Natural killer cell treated with Interleukin-12 subunit alpha and Interleukin-12 subunit beta and Interleukin-15 and Interleukin-18, amount 100 ng/mL, for 72 hours (primary cell): ENCODE measurements around the gene ABCB11. TPM values are rescaled to one million over a fixed set of nuclear protein-coding genes. Genes with fewer than 3 reads are reported as not detected.
"Not testable (repeated sequence)": the region's sequence is repeated elsewhere in the genome, so short reads cannot be mapped to it uniquely, and the experiment has no call there.

Experiments used
- ATAC-seq, 2 donors: fragments of 150-1000 bp; cut with Tn5 transposase in 1 of 2; sonication (Bioruptor Pico), chemical (Tn5 transposase) in 1 of 2; 2 replicates each; pipeline ENCODE4 v1.10.0; 2021
- DNase-seq: peaks from one replicate; pipeline ENCODE4 v3.0.0; 2022; ENCODE audit warnings: low spot score
- H3K27ac Mint-ChIP-seq, 2 donors: 1 replicate in 1 of 2; 2 replicates in 1 of 2; pipeline ENCODE4 v1.8.0; 2022; ENCODE audit warnings: mixed read lengths in 2 of 2, mild to moderate bottlenecking in 1 of 2, moderate library complexity in 1 of 2
- H3K27me3 Mint-ChIP-seq, 2 donors: 1 replicate in 1 of 2; 2 replicates in 1 of 2; pipeline ENCODE4 v1.8.0; 2022; ENCODE audit warnings: mixed read lengths in 2 of 2
- H3K36me3 Mint-ChIP-seq: one replicate; pipeline ENCODE4 v1.8.0; 2022; ENCODE audit warnings: mixed read lengths
- H3K4me1 Mint-ChIP-seq, 2 donors: 1 replicate in 1 of 2; 2 replicates in 1 of 2; pipeline ENCODE4 v1.8.0; 2022; ENCODE audit warnings: low read depth in 2 of 2, mixed read lengths in 2 of 2, mild to moderate bottlenecking in 1 of 2
- H3K4me3 Mint-ChIP-seq: one replicate; pipeline ENCODE4 v1.8.0; 2022; ENCODE audit warnings: mixed read lengths
- H3K9me3 Mint-ChIP-seq: 2 replicates; pipeline ENCODE4 v1.8.0; 2022; ENCODE audit warnings: mixed read lengths
- total RNA-seq, 2 donors: library from RNA; stranded (reverse); gene quantifications; one replicate each; pipeline ENCODE4 v1.2.3, GENCODE V29; 2022

Gene ABCB11
- total RNA-seq, 2 donors from 2014 or later = 0.06 TPM; not detected in 1

GRCh38 chr2:168889635-168890005 is 141.5 kb downstream of the ABCB11 start:
- DNase-seq = no peak
- peaks cover 9% of the 10 kb centered on the region in 2 donors for H3K27me3 Mint-ChIP-seq
- H3K27ac Mint-ChIP-seq = peak overlapping the region; percentile 71 to 76

GRCh38 chr2:168884975-168885374 is 146.1 kb downstream of the ABCB11 start:
- Mint-ChIP-seq H3K9me3 (no peaks in the 10 kb centered on the region), H3K27me3 (no peaks in the 10 kb centered on the region), H3K4me1 (peaks cover 3 to 20% of the 10 kb centered on the region in 2 donors), H3K36me3 (no peaks in the 10 kb centered on the region), H3K4me3 (no peak overlapping the region), H3K27ac (no peak overlapping the region)
- no peak for DNase-seq
- peak in 1 of 2 donors; percentile 59 for ATAC-seq

More at GRCh38 chr2:168889635-168890005, 141.5 kb downstream of the ABCB11 start:
- H3K4me3 Mint-ChIP-seq = peak overlapping the region; percentile 95
- no peaks in the 10 kb centered on the region for H3K9me3 Mint-ChIP-seq
- ATAC-seq = no peak
- peaks cover 7 to 17% of the 10 kb centered on the region in 2 donors for H3K4me1 Mint-ChIP-seq
- H3K36me3 Mint-ChIP-seq = no peaks in the 10 kb centered on the region

GRCh38 chr2:168882163-168882562 is 149.0 kb downstream of the ABCB11 start:
- H3K4me1 Mint-ChIP-seq = peaks cover 4 to 20% of the 10 kb centered on the region in 2 donors
- not testable (repeated sequence) for H3K27me3 Mint-ChIP-seq, H3K4me3 Mint-ChIP-seq, H3K36me3 Mint-ChIP-seq, H3K9me3 Mint-ChIP-seq, H3K27ac Mint-ChIP-seq, DNase-seq, ATAC-seq

GRCh38 chr2:168874368-168875054 is 156.6 kb downstream of the ABCB11 start:
- DNase-seq = no peak
- no peak overlapping the region for H3K4me3 Mint-ChIP-seq
- ATAC-seq = no peak
- H3K4me1 Mint-ChIP-seq = peaks cover 2 to 6% of the 10 kb centered on the region in 2 donors
- H3K36me3 Mint-ChIP-seq = peaks cover 5% of the 10 kb centered on the region
- no peak overlapping the region for H3K27ac Mint-ChIP-seq
- H3K9me3 Mint-ChIP-seq = no peaks in the 10 kb centered on the region
- H3K27me3 Mint-ChIP-seq = no peaks in the 10 kb centered on the region

GRCh38 chr2:168870824-168871223 is 160.3 kb downstream of the ABCB11 start:
- not testable (repeated sequence) for H3K4me3 Mint-ChIP-seq, H3K4me1 Mint-ChIP-seq, ATAC-seq, H3K27me3 Mint-ChIP-seq, H3K9me3 Mint-ChIP-seq, DNase-seq, H3K27ac Mint-ChIP-seq
- H3K36me3 Mint-ChIP-seq = peaks cover 21% of the 10 kb centered on the region

Other genes with a start within 250 kb of the ABCB11 start
- gene NOSTRIN, start 228.7 kb downstream of the ABCB11 start, total RNA-seq = not detected
- gene SPC25, start 140.9 kb downstream of the ABCB11 start, total RNA-seq = 10 to 100 TPM; 14.5 to 30.3 TPM
- not detected for gene G6PC2, start 130.0 kb downstream of the ABCB11 start, total RNA-seq
- gene DHRS9, start 38.2 kb upstream of the ABCB11 start, total RNA-seq = not detected